ENCODE data around the gene MPEG1.

DNA sequence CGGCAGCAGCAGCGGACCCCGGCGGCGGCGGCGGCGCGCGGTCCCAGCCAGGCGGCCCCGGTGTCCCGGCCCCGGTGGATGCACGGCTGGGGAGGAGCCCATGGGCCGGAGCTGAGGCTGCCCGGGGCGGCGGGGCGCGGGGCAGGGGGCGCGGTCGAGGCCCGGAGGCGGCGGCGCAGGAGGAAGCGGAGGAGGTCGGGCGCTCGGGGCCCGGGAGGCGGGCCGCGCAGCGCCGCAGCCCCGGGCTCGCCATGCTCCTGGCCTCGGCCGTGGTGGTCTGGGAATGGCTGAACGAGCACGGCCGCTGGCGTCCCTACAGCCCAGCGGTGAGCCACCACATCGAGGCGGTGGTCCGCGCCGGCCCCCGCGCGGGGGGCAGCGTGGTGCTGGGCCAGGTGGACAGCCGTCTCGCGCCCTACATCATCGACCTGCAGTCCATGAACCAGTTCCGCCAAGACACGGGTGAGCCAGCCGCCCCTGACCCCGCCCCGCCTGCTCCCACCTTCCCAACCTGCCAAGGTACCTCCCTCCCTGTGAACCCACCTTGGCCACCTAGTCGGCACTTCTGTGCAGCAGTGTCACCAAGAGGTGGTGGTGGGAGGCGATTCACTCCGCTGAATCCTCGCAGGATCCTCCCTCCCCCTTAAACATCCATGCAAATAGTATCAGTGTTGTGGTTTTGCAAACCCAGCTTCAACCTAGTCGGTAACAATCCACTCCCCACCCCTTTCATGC is 40.2 kb downstream of the MPEG1 start:
- TF ChIP-seq, protein P1, sequence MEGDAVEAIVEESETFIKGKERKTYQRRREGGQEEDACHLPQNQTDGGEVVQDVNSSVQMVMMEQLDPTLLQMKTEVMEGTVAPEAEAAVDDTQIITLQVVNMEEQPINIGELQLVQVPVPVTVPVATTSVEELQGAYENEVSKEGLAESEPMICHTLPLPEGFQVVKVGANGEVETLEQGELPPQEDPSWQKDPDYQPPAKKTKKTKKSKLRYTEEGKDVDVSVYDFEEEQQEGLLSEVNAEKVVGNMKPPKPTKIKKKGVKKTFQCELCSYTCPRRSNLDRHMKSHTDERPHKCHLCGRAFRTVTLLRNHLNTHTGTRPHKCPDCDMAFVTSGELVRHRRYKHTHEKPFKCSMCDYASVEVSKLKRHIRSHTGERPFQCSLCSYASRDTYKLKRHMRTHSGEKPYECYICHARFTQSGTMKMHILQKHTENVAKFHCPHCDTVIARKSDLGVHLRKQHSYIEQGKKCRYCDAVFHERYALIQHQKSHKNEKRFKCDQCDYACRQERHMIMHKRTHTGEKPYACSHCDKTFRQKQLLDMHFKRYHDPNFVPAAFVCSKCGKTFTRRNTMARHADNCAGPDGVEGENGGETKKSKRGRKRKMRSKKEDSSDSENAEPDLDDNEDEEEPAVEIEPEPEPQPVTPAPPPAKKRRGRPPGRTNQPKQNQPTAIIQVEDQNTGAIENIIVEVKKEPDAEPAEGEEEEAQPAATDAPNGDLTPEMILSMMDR (IDR thresholded peaks at IDR 0.05; ENCODE audit: low read length) = no peak
- TF ChIP-seq EZH2 (optimal IDR thresholded peaks at IDR 0.05; ENCODE audit: low read depth, low read length) = no peak

Measured in MM.1S (cell line).